ENCODE measurements around the gene PYGM.

DNA sequence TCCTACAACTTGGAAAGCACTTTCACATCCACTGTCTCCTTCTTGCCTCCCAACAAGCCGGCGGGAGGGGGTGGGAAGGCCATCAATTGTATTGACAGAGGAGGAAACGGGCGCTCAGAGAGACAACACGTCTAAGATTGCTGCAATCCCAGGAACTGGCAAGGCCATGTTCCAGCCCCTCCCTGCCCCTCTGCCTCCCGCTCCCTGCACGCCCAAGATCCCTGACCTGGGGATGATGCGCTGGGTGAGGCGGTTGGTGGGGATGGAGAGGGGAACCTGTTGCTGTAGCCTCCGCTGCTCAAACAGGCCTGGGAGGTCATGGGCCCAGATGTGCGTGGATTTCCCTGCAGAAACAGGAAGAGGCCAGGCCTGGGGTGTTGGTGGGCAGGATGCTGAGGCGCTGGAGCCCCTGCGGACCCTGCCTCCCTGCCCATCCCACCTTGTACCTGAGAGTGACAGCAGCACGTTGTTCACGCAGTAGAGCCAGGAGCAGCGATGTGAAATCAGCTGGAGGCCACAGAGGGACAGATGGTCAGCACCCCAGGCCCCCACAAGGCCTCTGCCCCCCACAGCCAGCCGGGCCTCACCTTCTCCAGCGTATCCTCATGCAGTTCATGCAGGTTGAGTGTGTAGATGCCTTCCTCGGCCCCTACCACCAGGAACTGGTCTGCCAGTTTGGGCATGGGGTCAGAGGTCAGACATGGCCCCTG is 36.4 kb upstream of the PYGM start:
- TF ChIP-seq, protein P1, sequence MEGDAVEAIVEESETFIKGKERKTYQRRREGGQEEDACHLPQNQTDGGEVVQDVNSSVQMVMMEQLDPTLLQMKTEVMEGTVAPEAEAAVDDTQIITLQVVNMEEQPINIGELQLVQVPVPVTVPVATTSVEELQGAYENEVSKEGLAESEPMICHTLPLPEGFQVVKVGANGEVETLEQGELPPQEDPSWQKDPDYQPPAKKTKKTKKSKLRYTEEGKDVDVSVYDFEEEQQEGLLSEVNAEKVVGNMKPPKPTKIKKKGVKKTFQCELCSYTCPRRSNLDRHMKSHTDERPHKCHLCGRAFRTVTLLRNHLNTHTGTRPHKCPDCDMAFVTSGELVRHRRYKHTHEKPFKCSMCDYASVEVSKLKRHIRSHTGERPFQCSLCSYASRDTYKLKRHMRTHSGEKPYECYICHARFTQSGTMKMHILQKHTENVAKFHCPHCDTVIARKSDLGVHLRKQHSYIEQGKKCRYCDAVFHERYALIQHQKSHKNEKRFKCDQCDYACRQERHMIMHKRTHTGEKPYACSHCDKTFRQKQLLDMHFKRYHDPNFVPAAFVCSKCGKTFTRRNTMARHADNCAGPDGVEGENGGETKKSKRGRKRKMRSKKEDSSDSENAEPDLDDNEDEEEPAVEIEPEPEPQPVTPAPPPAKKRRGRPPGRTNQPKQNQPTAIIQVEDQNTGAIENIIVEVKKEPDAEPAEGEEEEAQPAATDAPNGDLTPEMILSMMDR (IDR thresholded peaks at IDR 0.05; ENCODE audit: insufficient read depth, low read length, poor library complexity, severe bottlenecking), result no peak
- no peak for TF ChIP-seq EZH2phosphoT487 (conservative IDR thresholded peaks at IDR 0.05; ENCODE audit: low read length)
